Panc1 (cell line): Measurements from ENCODE around the gene TACC2. TPM values are rescaled to one million over a fixed set of nuclear protein-coding genes. Genes with fewer than 3 reads are reported as not detected.

Experiments used
- ATAC-seq: fragments of 200-7000 bp; cut with Tn5 transposase; 2 replicates; pipeline ENCODE4 v1.9.1; 2020; ENCODE audit warnings: mild to moderate bottlenecking, moderate library complexity
- BruUV-seq: library from RNA; stranded (reverse); fragments of 400-500 nt; replicated peaks from 2 replicates; lab custom pipeline; 2021; lab: Mats Ljungman, UMichigan
- CTCF ChIA-PET: fragments of 300-600 bp; sonication (Branson Sonifier 250); formaldehyde crosslinking; loops from one replicate; lab custom pipeline; 2022; ENCODE audit warnings: antibody characterized with exemption; lab: Charles Lee
- POLR2A ChIA-PET: fragments of 300-600 bp; sonication (Branson Sonifier 250); formaldehyde crosslinking; loops from one replicate; lab custom pipeline; 2022; ENCODE audit warnings: antibody characterized with exemption; lab: Charles Lee
- DNase-seq: peaks from one replicate; pipeline ENCODE4 v3.0.0-alpha.2; 2010; ENCODE audit warnings: low read depth, low spot score
- H3K27ac ChIP-seq: 2 replicates; pipeline ENCODE4 v1.5.1; 2011; ENCODE audit warnings: mild to moderate bottlenecking, low read length, inconsistent platforms
- H3K27me3 ChIP-seq: fragments of 200-500 bp; sonication (Bioruptor generic); 2 replicates; pipeline ENCODE4 v1.6.0; 2014; ENCODE audit warnings: low read length, inconsistent platforms; ENCODE audit not compliant: control insufficient read depth, insufficient read depth
- H3K36me3 ChIP-seq: fragments of 200-500 bp; sonication (Bioruptor generic); 2 replicates; pipeline ENCODE4 v1.5.1; 2014; ENCODE audit warnings: inconsistent platforms, mild to moderate bottlenecking, low read length, moderate library complexity; ENCODE audit not compliant: control insufficient read depth, insufficient read depth
- H3K4me1 ChIP-seq: 2 replicates; pipeline ENCODE4 v1.5.1; 2011; ENCODE audit warnings: inconsistent platforms, mild to moderate bottlenecking, low read length, moderate library complexity; ENCODE audit not compliant: control insufficient read depth, insufficient read depth
- H3K4me3 ChIP-seq, 2 experiments: 2 replicates each; pipeline ENCODE4 v1.5.1; 2011 to 2012; ENCODE audit warnings: low read depth in 2 of 2, low read length in 2 of 2, mild to moderate bottlenecking in 2 of 2, inconsistent platforms in 1 of 2, moderate library complexity in 1 of 2
- H3K9me3 ChIP-seq: fragments of 200-500 bp; sonication (Bioruptor generic); 2 replicates; pipeline ENCODE4 v1.5.1; 2014; ENCODE audit warnings: low read depth, mild to moderate bottlenecking, inconsistent platforms, low read length, moderate library complexity; ENCODE audit not compliant: control insufficient read depth, insufficient read depth
- POLR2AphosphoS5 ChIP-seq: IDR thresholded peaks from 2 replicates; pipeline ENCODE4 v1.6.1; 2012; ENCODE audit warnings: mild to moderate bottlenecking, low read depth, low read length, moderate library complexity
- SIN3A ChIP-seq: IDR thresholded peaks from 2 replicates; pipeline ENCODE4 v1.6.1; 2012; ENCODE audit warnings: low read depth, mild to moderate bottlenecking, low read length, moderate library complexity, borderline replicate concordance; ENCODE audit not compliant: insufficient read depth
- TCF7L2 ChIP-seq: IDR thresholded peaks from 2 replicates; pipeline ENCODE4 v1.6.1; 2011; ENCODE audit warnings: mild to moderate bottlenecking, low read depth, low read length, inconsistent platforms
- in situ Hi-C: cut with HindIII; loops from 2 replicates; pipeline ENCODE4 v1.10.0; 2016; ENCODE audit warnings: low sequenced_read_pairs, low pct_unique_long_range_greater_than_20kb
- intact Hi-C: fragments of 100-400 bp; cut with micrococcal nuclease; formaldehyde crosslinking; loops from one replicate; pipeline ENCODE4 v1.10.0; 2022; ENCODE audit not compliant: unreplicated experiment
- total RNA-seq: library from RNA; stranded (reverse); gene quantifications from one replicate; pipeline ENCODE4 v1.2.1, GENCODE V29; 2021; ENCODE audit not compliant: unreplicated experiment
- TF ChIP-seq, protein P1 (sequence below): fragments of 450-650 bp; IDR thresholded peaks from 2 replicates; pipeline ENCODE4 v1.5.1; 2017; ENCODE audit warnings: mild to moderate bottlenecking
- TF ChIP-seq, protein P2 (sequence below), 2 experiments: IDR thresholded peaks; 2 replicates each; pipeline ENCODE4 v1.6.1; 2011 to 2012; ENCODE audit warnings: low read depth in 2 of 2, control low read depth in 1 of 2, low read length in 1 of 2, mild to moderate bottlenecking in 1 of 2, moderate library complexity in 1 of 2; ENCODE audit not compliant: insufficient read depth in 1 of 2

Gene TACC2
- total RNA-seq, 1 experiment from 2014 or later, result 133 TPM

- intact Hi-C loops, result no loop called here
- H3K9me3 ChIP-seq, result no peaks in the 10 kb centered on the region
- TF ChIP-seq POLR2AphosphoS5 (no peak), SIN3A (no peak), TCF7L2 (no peak)
- TF ChIP-seq, protein P1, sequence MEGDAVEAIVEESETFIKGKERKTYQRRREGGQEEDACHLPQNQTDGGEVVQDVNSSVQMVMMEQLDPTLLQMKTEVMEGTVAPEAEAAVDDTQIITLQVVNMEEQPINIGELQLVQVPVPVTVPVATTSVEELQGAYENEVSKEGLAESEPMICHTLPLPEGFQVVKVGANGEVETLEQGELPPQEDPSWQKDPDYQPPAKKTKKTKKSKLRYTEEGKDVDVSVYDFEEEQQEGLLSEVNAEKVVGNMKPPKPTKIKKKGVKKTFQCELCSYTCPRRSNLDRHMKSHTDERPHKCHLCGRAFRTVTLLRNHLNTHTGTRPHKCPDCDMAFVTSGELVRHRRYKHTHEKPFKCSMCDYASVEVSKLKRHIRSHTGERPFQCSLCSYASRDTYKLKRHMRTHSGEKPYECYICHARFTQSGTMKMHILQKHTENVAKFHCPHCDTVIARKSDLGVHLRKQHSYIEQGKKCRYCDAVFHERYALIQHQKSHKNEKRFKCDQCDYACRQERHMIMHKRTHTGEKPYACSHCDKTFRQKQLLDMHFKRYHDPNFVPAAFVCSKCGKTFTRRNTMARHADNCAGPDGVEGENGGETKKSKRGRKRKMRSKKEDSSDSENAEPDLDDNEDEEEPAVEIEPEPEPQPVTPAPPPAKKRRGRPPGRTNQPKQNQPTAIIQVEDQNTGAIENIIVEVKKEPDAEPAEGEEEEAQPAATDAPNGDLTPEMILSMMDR, result no peak
- TF ChIP-seq, protein P2, sequence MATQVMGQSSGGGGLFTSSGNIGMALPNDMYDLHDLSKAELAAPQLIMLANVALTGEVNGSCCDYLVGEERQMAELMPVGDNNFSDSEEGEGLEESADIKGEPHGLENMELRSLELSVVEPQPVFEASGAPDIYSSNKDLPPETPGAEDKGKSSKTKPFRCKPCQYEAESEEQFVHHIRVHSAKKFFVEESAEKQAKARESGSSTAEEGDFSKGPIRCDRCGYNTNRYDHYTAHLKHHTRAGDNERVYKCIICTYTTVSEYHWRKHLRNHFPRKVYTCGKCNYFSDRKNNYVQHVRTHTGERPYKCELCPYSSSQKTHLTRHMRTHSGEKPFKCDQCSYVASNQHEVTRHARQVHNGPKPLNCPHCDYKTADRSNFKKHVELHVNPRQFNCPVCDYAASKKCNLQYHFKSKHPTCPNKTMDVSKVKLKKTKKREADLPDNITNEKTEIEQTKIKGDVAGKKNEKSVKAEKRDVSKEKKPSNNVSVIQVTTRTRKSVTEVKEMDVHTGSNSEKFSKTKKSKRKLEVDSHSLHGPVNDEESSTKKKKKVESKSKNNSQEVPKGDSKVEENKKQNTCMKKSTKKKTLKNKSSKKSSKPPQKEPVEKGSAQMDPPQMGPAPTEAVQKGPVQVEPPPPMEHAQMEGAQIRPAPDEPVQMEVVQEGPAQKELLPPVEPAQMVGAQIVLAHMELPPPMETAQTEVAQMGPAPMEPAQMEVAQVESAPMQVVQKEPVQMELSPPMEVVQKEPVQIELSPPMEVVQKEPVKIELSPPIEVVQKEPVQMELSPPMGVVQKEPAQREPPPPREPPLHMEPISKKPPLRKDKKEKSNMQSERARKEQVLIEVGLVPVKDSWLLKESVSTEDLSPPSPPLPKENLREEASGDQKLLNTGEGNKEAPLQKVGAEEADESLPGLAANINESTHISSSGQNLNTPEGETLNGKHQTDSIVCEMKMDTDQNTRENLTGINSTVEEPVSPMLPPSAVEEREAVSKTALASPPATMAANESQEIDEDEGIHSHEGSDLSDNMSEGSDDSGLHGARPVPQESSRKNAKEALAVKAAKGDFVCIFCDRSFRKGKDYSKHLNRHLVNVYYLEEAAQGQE (IDR thresholded peaks at IDR 0.05; ENCODE audit: insufficient read depth in 1 of 2, low read depth in 2 of 2, low read length in 1 of 2), result no peak
- peaks cover 8% of the 10 kb centered on the region; the same call in 1 of the 2 replicates for H3K4me1 ChIP-seq
- no peak overlapping the region for H3K4me3 ChIP-seq
- BruUV-seq, result no TSS peak
- ChIA-PET CTCF (no interaction called here), POLR2A (interaction anchor here (1.2 kb wide), 1 partner anchor 23 kb away, joined by 3 read pairs; no protein-coding TSS in a partner anchor)
- 0 out of 2 replicates have a peak, but pooled peaks have one; percentile 10 for ATAC-seq
- no peak overlapping the region for H3K27ac ChIP-seq
- no peaks in the 10 kb centered on the region for H3K27me3 ChIP-seq
- H3K36me3 ChIP-seq, result no peaks in the 10 kb centered on the region
- no peak for DNase-seq
- in situ Hi-C loops, result no loop called here
Measured at GRCh38 chr10:122085423-122085911, 96.5 kb downstream of the TACC2 start.

GRCh38 chr10:122086416-122087240 lies 97.7 kb downstream of the TACC2 start:
- no peak overlapping the region; the same call in 1 of the 2 replicates for H3K27ac ChIP-seq
- no peak overlapping the region for H3K4me3 ChIP-seq
- ChIA-PET POLR2A (interaction anchor here (1.2 kb wide), 1 partner anchor 24 kb away, joined by 3 read pairs; no protein-coding TSS in a partner anchor), CTCF (no interaction called here)
- ATAC-seq, result no peak
- intact Hi-C loops, result no loop called here
- in situ Hi-C loops, result no loop called here
- no peaks in the 10 kb centered on the region for H3K9me3 ChIP-seq
- no peak for DNase-seq
- H3K4me1 ChIP-seq, result peaks cover 8% of the 10 kb centered on the region; the same call in 1 of the 2 replicates
- TF ChIP-seq, protein P1, result no peak
- no peak for TF ChIP-seq POLR2AphosphoS5
- no peak for TF ChIP-seq TCF7L2
- no peak for TF ChIP-seq SIN3A
- TF ChIP-seq, protein P2 (IDR thresholded peaks at IDR 0.05; ENCODE audit: insufficient read depth in 1 of 2, low read depth in 2 of 2, low read length in 1 of 2), result no peak
- H3K27me3 ChIP-seq, result no peaks in the 10 kb centered on the region
- no TSS peak for BruUV-seq
- H3K36me3 ChIP-seq, result no peaks in the 10 kb centered on the region
